Gastroesophageal sphincter (tissue), 3 donors: Measurements from ENCODE around the gene GBA2.

Experiments used
- POLR2A ChIP-seq, 2 donors: fragments of 450-650 bp; IDR thresholded peaks; one replicate each; pipeline ENCODE4 v1.6.1; 2017; ENCODE audit warnings: antibody characterized with exemption in 2 of 2, mild to moderate bottlenecking in 2 of 2, moderate library complexity in 1 of 2
- POLR2AphosphoS5 ChIP-seq: sonication (generic); formaldehyde crosslinking; IDR thresholded peaks from one replicate; pipeline ENCODE4 v1.6.1; 2017; ENCODE audit warnings: antibody characterized with exemption
- TF ChIP-seq, protein P1 (sequence below), 4 experiments: fragments of 200-600 bp in 2 of 4; fragments of 450-650 bp in 2 of 4; sonication (generic) in 1 of 4; IDR thresholded peaks; one replicate each; pipeline ENCODE4 v1.5.1; 2017 to 2019; ENCODE audit warnings: antibody characterized with exemption in 4 of 4, mild to moderate bottlenecking in 2 of 4, moderate library complexity in 2 of 4

DNA sequence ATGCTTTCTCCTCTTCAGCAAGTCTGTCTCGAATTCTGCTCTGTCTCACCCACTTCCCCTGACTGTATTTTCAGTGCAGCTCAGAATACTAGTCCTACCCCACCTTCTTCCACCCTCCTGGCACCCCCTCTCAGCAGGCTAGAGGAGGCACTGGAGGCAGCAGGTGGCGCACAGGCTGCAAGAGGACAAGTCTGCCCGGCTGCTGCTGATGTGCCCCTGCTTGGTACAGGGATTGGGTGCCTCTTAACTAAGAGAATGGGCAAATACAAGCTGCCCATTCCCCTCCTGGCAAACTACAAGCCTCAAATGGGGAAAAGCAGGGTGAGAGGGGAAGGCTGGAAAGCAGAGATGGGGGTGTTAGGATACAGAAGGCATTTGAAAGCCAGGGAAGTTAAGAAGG is 22.1 kb downstream of the GBA2 start:
- TF ChIP-seq, protein P1, sequence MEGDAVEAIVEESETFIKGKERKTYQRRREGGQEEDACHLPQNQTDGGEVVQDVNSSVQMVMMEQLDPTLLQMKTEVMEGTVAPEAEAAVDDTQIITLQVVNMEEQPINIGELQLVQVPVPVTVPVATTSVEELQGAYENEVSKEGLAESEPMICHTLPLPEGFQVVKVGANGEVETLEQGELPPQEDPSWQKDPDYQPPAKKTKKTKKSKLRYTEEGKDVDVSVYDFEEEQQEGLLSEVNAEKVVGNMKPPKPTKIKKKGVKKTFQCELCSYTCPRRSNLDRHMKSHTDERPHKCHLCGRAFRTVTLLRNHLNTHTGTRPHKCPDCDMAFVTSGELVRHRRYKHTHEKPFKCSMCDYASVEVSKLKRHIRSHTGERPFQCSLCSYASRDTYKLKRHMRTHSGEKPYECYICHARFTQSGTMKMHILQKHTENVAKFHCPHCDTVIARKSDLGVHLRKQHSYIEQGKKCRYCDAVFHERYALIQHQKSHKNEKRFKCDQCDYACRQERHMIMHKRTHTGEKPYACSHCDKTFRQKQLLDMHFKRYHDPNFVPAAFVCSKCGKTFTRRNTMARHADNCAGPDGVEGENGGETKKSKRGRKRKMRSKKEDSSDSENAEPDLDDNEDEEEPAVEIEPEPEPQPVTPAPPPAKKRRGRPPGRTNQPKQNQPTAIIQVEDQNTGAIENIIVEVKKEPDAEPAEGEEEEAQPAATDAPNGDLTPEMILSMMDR (IDR thresholded peaks at IDR 0.05), result peak in 2 of 4 experiments; percentile 17 to 54
- TF ChIP-seq POLR2AphosphoS5 (peak; percentile 81), POLR2A (IDR thresholded peaks at IDR 0.05) (peak; percentile 28 to 40)
